Measurements from ENCODE around the gene PRDX4. TPM values are rescaled to one million over a fixed set of nuclear protein-coding genes. Genes with fewer than 3 reads are reported as not detected.
A peak's percentile ranks its signal among the peaks of the same experiment; 100 is the strongest.

Gene PRDX4
- polyA plus RNA-seq, 1 donor (not counting 4 experiments of a cell fraction or from before 2014, with no cell fraction given) = 101 TPM

DNA sequence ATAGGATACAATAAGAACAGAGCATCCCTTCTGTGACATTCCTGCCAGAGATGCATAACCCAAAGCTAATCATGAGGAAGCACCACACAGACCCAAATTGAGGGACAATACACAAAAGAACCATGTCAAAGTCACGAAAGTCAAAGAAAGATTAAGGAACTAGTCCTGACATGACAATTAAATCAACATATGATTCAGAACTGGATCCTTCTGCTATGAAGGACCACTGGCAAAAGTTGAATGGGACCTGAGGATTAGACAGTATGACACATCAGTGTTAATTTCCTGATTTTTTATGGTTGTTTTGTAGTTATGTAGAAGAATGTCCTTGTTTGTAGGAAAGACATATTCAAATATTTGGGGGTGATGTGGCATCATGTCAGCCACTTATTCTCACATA is 61.9 kb downstream of the PRDX4 start:
- no peaks in the 10 kb centered on the region for H3K4me1 ChIP-seq (ENCODE audit: control insufficient read depth, extremely low read depth, insufficient read depth, low read length)
- peak; percentile 17 for FAIRE-seq
- TF ChIP-seq, protein P1, sequence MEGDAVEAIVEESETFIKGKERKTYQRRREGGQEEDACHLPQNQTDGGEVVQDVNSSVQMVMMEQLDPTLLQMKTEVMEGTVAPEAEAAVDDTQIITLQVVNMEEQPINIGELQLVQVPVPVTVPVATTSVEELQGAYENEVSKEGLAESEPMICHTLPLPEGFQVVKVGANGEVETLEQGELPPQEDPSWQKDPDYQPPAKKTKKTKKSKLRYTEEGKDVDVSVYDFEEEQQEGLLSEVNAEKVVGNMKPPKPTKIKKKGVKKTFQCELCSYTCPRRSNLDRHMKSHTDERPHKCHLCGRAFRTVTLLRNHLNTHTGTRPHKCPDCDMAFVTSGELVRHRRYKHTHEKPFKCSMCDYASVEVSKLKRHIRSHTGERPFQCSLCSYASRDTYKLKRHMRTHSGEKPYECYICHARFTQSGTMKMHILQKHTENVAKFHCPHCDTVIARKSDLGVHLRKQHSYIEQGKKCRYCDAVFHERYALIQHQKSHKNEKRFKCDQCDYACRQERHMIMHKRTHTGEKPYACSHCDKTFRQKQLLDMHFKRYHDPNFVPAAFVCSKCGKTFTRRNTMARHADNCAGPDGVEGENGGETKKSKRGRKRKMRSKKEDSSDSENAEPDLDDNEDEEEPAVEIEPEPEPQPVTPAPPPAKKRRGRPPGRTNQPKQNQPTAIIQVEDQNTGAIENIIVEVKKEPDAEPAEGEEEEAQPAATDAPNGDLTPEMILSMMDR (optimal IDR thresholded peaks at IDR 0.05 in 1 of 3, IDR thresholded peaks at IDR 0.05 in 1 of 3, conservative IDR thresholded peaks at IDR 0.05 in 1 of 3; ENCODE audit: extremely low read depth in 1 of 3, insufficient read depth in 2 of 3, low read length in 3 of 3) = no peak
- no peak for TF ChIP-seq EZH2 (IDR thresholded peaks at IDR 0.05; ENCODE audit: low read length)
- H3K4me3 ChIP-seq (ENCODE audit: control insufficient read depth in 2 of 3, extremely low read depth in 1 of 3, insufficient read depth in 2 of 3, low read depth in 1 of 3, low read length in 3 of 3) = no peak overlapping the region
- no peak overlapping the region for H3K4me2 ChIP-seq (ENCODE audit: control insufficient read depth, extremely low read depth, insufficient read depth, low read depth, low read length)
- H3K27ac ChIP-seq (ENCODE audit: control insufficient read depth, insufficient read depth, low read length) = no peak overlapping the region
- peaks cover 0 to 2% of the 10 kb centered on the region in 2 experiments for H3K36me3 ChIP-seq (ENCODE audit: control insufficient read depth in 2 of 2, extremely low read depth in 1 of 2, insufficient read depth in 2 of 2, low read length in 2 of 2)
- no peaks in the 10 kb centered on the region for H4K20me1 ChIP-seq (ENCODE audit: control insufficient read depth, extremely low read depth, insufficient read depth, low read length)
- no peak overlapping the region for H3K9ac ChIP-seq (ENCODE audit: control insufficient read depth, extremely low read depth, insufficient read depth, low read length)
- no peaks in the 10 kb centered on the region for H3K9me3 ChIP-seq (ENCODE audit: control insufficient read depth, low read depth, low read length)
- peaks cover 20% of the 10 kb centered on the region for H3K79me2 ChIP-seq (ENCODE audit: control insufficient read depth, insufficient read depth, low read length)
- no peak for DNase-seq (ENCODE audit: low read depth, low spot score)
- dilution Hi-C loops (cut with MboI; ENCODE audit: extremely low pct_ligation_motif_present, low sequenced_read_pairs) = no loop called here
- H3K9me1 ChIP-seq (ENCODE audit: control insufficient read depth, extremely low read depth, insufficient read depth, low read length) = no peaks in the 10 kb centered on the region
- H2AFZ ChIP-seq (ENCODE audit: control insufficient read depth, low read length) = no peak overlapping the region
- no peaks in the 10 kb centered on the region for H3K27me3 ChIP-seq (ENCODE audit: control insufficient read depth, extremely low read depth, insufficient read depth, low read length)

GRCh38 chrX:23731951-23732350 is 64.7 kb downstream of the PRDX4 start:
- TF ChIP-seq, protein P1 (optimal IDR thresholded peaks at IDR 0.05 in 1 of 3, IDR thresholded peaks at IDR 0.05 in 1 of 3, conservative IDR thresholded peaks at IDR 0.05 in 1 of 3; ENCODE audit: extremely low read depth in 1 of 3, insufficient read depth in 2 of 3, low read length in 3 of 3) = no peak
- no peak for TF ChIP-seq EZH2 (IDR thresholded peaks at IDR 0.05; ENCODE audit: low read length)
- Histone ChIP-seq H3K27ac (ENCODE audit: control insufficient read depth, insufficient read depth, low read length) (no peak overlapping the region), H4K20me1 (ENCODE audit: control insufficient read depth, extremely low read depth, insufficient read depth, low read length) (no peaks in the 10 kb centered on the region), H3K9ac (ENCODE audit: control insufficient read depth, extremely low read depth, insufficient read depth, low read length) (no peak overlapping the region), H3K9me3 (ENCODE audit: control insufficient read depth, low read depth, low read length) (no peaks in the 10 kb centered on the region), H2AFZ (ENCODE audit: control insufficient read depth, low read length) (no peak overlapping the region), H3K4me3 (ENCODE audit: control insufficient read depth in 2 of 3, extremely low read depth in 1 of 3, insufficient read depth in 2 of 3, low read depth in 1 of 3, low read length in 3 of 3) (no peak overlapping the region), H3K27me3 (ENCODE audit: control insufficient read depth, extremely low read depth, insufficient read depth, low read length) (no peaks in the 10 kb centered on the region), H3K4me2 (ENCODE audit: control insufficient read depth, extremely low read depth, insufficient read depth, low read depth, low read length) (no peak overlapping the region), H3K36me3 (ENCODE audit: control insufficient read depth in 2 of 2, extremely low read depth in 1 of 2, insufficient read depth in 2 of 2, low read length in 2 of 2) (peaks cover 0 to 2% of the 10 kb centered on the region in 2 experiments), H3K79me2 (ENCODE audit: control insufficient read depth, insufficient read depth, low read length) (peaks cover 44% of the 10 kb centered on the region), H3K9me1 (ENCODE audit: control insufficient read depth, extremely low read depth, insufficient read depth, low read length) (no peaks in the 10 kb centered on the region), H3K4me1 (ENCODE audit: control insufficient read depth, extremely low read depth, insufficient read depth, low read length) (no peaks in the 10 kb centered on the region)
- FAIRE-seq = no peak
- dilution Hi-C loops (cut with MboI; ENCODE audit: extremely low pct_ligation_motif_present, low sequenced_read_pairs) = no loop called here
- DNase-seq (ENCODE audit: low read depth, low spot score) = no peak

All from keratinocyte (primary cell).